Astrocyte (in vitro differentiated cells and primary cell): Measurements from ENCODE around the gene AMPD3. TPM values are rescaled to one million over a fixed set of nuclear protein-coding genes. Genes with fewer than 3 reads are reported as not detected.

ENCODE experiments used
- DNase-seq: peaks from one replicate; pipeline ENCODE4 v3.0.0-alpha.2; 2010; ENCODE audit warnings: low read depth
- FAIRE-seq: peaks from 2 replicates; lab custom pipeline; 2011; peaks lifted over from hg19 to GRCh38; lab: Jason Lieb, UNC
- H2AFZ ChIP-seq: 2 replicates; pipeline ENCODE4 v1.6.0; 2012; ENCODE audit warnings: low read depth, low read length, inconsistent platforms
- H3K27ac ChIP-seq: 2 replicates; pipeline ENCODE4 v1.5.1; 2011; ENCODE audit warnings: low read depth, low read length, inconsistent platforms
- H3K27me3 ChIP-seq: 2 replicates; pipeline ENCODE4 v1.6.0; 2011; ENCODE audit warnings: low read length, inconsistent platforms; ENCODE audit not compliant: insufficient read depth
- H3K36me3 ChIP-seq: 2 replicates; pipeline ENCODE4 v1.5.1; 2011; ENCODE audit warnings: low read length, inconsistent platforms; ENCODE audit not compliant: insufficient read depth
- H3K4me1 ChIP-seq: 2 replicates; pipeline ENCODE4 v1.5.1; 2011; ENCODE audit warnings: low read length, inconsistent platforms; ENCODE audit not compliant: insufficient read depth
- H3K4me2 ChIP-seq: 2 replicates; pipeline ENCODE4 v1.6.0; 2012; ENCODE audit warnings: low read length, inconsistent platforms
- H3K4me3 ChIP-seq: 2 replicates; pipeline ENCODE4 v1.5.1; 2011; ENCODE audit warnings: low read depth, mild to moderate bottlenecking, low read length, inconsistent platforms; ENCODE audit not compliant: insufficient read depth
- H3K79me2 ChIP-seq: 2 replicates; pipeline ENCODE4 v1.6.0; 2012; ENCODE audit warnings: mild to moderate bottlenecking, low read length, inconsistent platforms; ENCODE audit not compliant: insufficient read depth
- H3K9ac ChIP-seq: 2 replicates; pipeline ENCODE4 v1.6.0; 2012; ENCODE audit warnings: mild to moderate bottlenecking, low read length, inconsistent platforms
- H3K9me3 ChIP-seq: 2 replicates; pipeline ENCODE4 v1.5.1; 2012; ENCODE audit warnings: low read depth, mild to moderate bottlenecking, low read length, inconsistent platforms; ENCODE audit not compliant: insufficient read depth
- H4K20me1 ChIP-seq: 2 replicates; pipeline ENCODE4 v1.6.0; 2012; ENCODE audit warnings: low read length, inconsistent platforms; ENCODE audit not compliant: insufficient read depth
- H3K27ac Mint-ChIP-seq: one replicate; pipeline ENCODE4 v1.8.0; 2021; ENCODE audit warnings: mild to moderate bottlenecking, mixed read lengths; ENCODE audit not compliant: unreplicated experiment
- H3K27me3 Mint-ChIP-seq: one replicate; pipeline ENCODE4 v1.8.0; 2021; ENCODE audit warnings: low read depth, mixed read lengths; ENCODE audit not compliant: unreplicated experiment
- H3K36me3 Mint-ChIP-seq: one replicate; pipeline ENCODE4 v1.8.0; 2021; ENCODE audit warnings: low read depth, mixed read lengths; ENCODE audit not compliant: unreplicated experiment
- H3K4me1 Mint-ChIP-seq: one replicate; pipeline ENCODE4 v1.8.0; 2021; ENCODE audit warnings: low read depth, mixed read lengths; ENCODE audit not compliant: unreplicated experiment
- H3K4me3 Mint-ChIP-seq: one replicate; pipeline ENCODE4 v1.8.0; 2021; ENCODE audit warnings: mild to moderate bottlenecking, moderate library complexity, mixed read lengths; ENCODE audit not compliant: unreplicated experiment
- H3K9me3 Mint-ChIP-seq: one replicate; pipeline ENCODE4 v1.8.0; 2021; ENCODE audit warnings: mild to moderate bottlenecking, mixed read lengths; ENCODE audit not compliant: unreplicated experiment
- EZH2 ChIP-seq: IDR thresholded peaks from 2 replicates; pipeline ENCODE4 v1.6.1; 2012; ENCODE audit warnings: mild to moderate bottlenecking, low read length, inconsistent platforms; ENCODE audit not compliant: insufficient read depth
- total RNA-seq: library from RNA; stranded (reverse); gene quantifications from 2 replicates; pipeline ENCODE4 v1.2.1, GENCODE V29; 2021
- TF ChIP-seq, protein P1 (sequence below): IDR thresholded peaks from 2 replicates; pipeline ENCODE4 v1.5.1; 2011; ENCODE audit warnings: low read depth, mild to moderate bottlenecking, inconsistent platforms, low read length, moderate library complexity; ENCODE audit not compliant: insufficient read depth

Gene AMPD3
- total RNA-seq, 1 donor from 2014 or later = 5.6 TPM

DNA sequence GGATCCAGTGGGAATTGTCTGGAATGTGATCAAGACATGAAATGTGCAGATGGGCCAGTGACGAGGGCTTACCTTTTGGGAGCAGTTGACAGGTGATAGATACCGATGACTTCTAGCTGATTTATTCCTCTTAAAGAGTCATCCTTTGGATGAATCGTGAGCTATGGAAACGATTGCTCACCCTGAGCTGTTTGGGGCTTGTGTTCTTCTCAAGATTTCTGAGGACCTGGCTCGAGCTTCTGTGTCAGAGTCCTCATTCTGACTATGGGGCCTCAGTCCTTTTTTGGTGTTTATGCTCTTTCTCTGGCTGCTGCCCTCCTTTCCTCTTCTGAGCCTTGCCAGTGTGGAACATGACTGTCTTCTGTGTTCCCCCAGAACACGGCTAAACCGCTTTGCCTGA is 11.9 kb upstream of the AMPD3 start:
- no peak for DNase-seq
- H3K27me3 ChIP-seq = no peaks in the 10 kb centered on the region
- H3K27ac ChIP-seq = no peak overlapping the region
- no peak overlapping the region for H3K4me2 ChIP-seq
- Mint-ChIP-seq H3K4me1 (peaks cover 18% of the 10 kb centered on the region), H3K27ac (no peak overlapping the region), H3K36me3 (no peaks in the 10 kb centered on the region), H3K27me3 (peaks cover 10% of the 10 kb centered on the region), H3K4me3 (no peak overlapping the region), H3K9me3 (no peaks in the 10 kb centered on the region)
- no peak for TF ChIP-seq EZH2
- TF ChIP-seq, protein P1, sequence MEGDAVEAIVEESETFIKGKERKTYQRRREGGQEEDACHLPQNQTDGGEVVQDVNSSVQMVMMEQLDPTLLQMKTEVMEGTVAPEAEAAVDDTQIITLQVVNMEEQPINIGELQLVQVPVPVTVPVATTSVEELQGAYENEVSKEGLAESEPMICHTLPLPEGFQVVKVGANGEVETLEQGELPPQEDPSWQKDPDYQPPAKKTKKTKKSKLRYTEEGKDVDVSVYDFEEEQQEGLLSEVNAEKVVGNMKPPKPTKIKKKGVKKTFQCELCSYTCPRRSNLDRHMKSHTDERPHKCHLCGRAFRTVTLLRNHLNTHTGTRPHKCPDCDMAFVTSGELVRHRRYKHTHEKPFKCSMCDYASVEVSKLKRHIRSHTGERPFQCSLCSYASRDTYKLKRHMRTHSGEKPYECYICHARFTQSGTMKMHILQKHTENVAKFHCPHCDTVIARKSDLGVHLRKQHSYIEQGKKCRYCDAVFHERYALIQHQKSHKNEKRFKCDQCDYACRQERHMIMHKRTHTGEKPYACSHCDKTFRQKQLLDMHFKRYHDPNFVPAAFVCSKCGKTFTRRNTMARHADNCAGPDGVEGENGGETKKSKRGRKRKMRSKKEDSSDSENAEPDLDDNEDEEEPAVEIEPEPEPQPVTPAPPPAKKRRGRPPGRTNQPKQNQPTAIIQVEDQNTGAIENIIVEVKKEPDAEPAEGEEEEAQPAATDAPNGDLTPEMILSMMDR = no peak
- H3K9ac ChIP-seq = no peak overlapping the region
- H4K20me1 ChIP-seq = no peaks in the 10 kb centered on the region
- no peak overlapping the region for H2AFZ ChIP-seq
- no peaks in the 10 kb centered on the region for H3K36me3 ChIP-seq
- no peaks in the 10 kb centered on the region for H3K79me2 ChIP-seq
- no peak overlapping the region for H3K4me3 ChIP-seq
- H3K4me1 ChIP-seq = no peaks in the 10 kb centered on the region
- no peak for FAIRE-seq
- no peaks in the 10 kb centered on the region for H3K9me3 ChIP-seq

DNA sequence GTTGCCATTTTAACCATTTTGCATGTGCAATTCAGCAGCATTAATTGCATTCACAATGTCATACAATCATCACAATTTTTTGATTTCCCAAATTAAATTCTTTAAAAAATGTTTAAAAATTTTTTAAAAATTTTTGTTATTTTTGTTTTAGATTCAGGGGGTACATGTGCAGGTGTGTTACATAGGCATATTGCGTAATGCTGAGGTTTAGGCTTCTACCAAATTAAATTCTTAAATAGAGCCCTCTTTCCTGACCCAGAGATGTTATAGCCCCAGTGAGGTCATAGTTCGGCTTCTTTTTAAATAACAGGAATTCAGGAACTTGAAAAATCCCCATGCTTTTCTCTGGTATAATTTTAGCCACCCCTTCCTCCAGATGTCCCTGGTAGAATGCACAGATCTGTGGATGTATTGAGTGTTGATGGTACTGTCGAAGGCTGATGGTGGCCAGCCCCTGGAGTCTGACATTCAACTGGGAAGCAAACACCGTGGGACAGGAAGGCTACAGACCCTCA is 11.3 kb upstream of the AMPD3 start:
- Histone ChIP-seq H3K4me1 (no peaks in the 10 kb centered on the region), H3K36me3 (no peaks in the 10 kb centered on the region), H3K27me3 (no peaks in the 10 kb centered on the region), H3K79me2 (no peaks in the 10 kb centered on the region), H3K27ac (no peak overlapping the region), H3K4me3 (no peak overlapping the region), H4K20me1 (no peaks in the 10 kb centered on the region), H3K4me2 (no peak overlapping the region), H3K9me3 (no peaks in the 10 kb centered on the region), H2AFZ (no peak overlapping the region), H3K9ac (no peak overlapping the region)
- no peak for TF ChIP-seq EZH2
- TF ChIP-seq, protein P1 = no peak
- Mint-ChIP-seq H3K36me3 (no peaks in the 10 kb centered on the region), H3K4me1 (peaks cover 12% of the 10 kb centered on the region), H3K9me3 (no peaks in the 10 kb centered on the region), H3K27ac (no peak overlapping the region), H3K27me3 (peaks cover 10% of the 10 kb centered on the region), H3K4me3 (no peak overlapping the region)
- DNase-seq (no peak), FAIRE-seq (no peak)

DNA sequence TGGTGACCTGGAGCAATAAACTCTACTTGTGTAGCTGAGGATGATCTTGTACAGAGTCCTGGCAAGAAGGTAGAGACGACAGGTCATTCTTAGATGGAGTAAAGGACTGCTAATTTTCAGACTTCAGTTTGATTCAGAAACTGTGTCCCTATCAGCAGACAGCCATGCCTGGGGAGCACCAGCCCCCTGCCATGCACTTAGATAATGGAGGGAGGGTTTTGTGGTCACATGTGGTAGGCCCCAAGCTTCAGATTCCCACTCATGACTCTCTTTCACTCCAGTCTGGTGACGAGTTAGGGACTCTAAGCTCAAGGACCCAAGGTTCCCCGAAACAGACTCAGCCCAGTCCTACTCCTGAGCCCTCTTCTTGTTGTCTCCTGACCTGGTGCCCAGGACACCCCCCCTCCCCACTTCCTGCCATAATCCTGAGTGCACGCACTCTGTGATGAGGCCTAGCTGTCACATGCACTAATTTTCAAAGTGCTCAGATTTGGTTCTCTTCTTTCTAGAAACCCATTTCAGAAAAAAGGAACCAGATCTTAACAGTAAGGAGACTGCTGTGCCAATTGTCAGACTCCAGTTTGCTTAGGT is 10.2 kb upstream of the AMPD3 start:
- no peak overlapping the region for H3K27ac Mint-ChIP-seq
- Histone ChIP-seq H3K9me3 (no peaks in the 10 kb centered on the region), H3K36me3 (no peaks in the 10 kb centered on the region), H3K4me2 (no peak overlapping the region), H3K4me1 (no peaks in the 10 kb centered on the region), H3K9ac (no peak overlapping the region), H3K27ac (no peak overlapping the region), H3K27me3 (peaks cover 4% of the 10 kb centered on the region), H3K79me2 (no peaks in the 10 kb centered on the region), H2AFZ (no peak overlapping the region), H4K20me1 (no peaks in the 10 kb centered on the region), H3K4me3 (no peak overlapping the region)
- DNase-seq (no peak), FAIRE-seq (no peak)
- no peak overlapping the region for H3K4me3 Mint-ChIP-seq
- no peaks in the 10 kb centered on the region for H3K9me3 Mint-ChIP-seq
- TF ChIP-seq EZH2 = no peak
- TF ChIP-seq, protein P1 = no peak
- H3K27me3 Mint-ChIP-seq = peaks cover 18% of the 10 kb centered on the region
- no peaks in the 10 kb centered on the region for H3K36me3 Mint-ChIP-seq
- H3K4me1 Mint-ChIP-seq = peaks cover 7% of the 10 kb centered on the region
